Measurements from ENCODE around the gene PAGR1. TPM values are rescaled to one million over a fixed set of nuclear protein-coding genes. Genes with fewer than 3 reads are reported as not detected.

Gene PAGR1
- total and polyA plus RNA-seq, 2 of the 13 experiments (the other 11 are each of a cell fraction or from before 2014, with no cell fraction given), result 9.8 to 66.4 TPM

GRCh38 chr16:29807426-29808218 lies 8.3 kb upstream of the PAGR1 start (continued):
- no peak for TF ChIP-seq ZEB1 (IDR thresholded peaks at IDR 0.05; ENCODE audit: insufficient replicate concordance, low read depth)
- no peak for TF ChIP-seq KIAA2018 (CRISPR knock-in tag; IDR thresholded peaks at IDR 0.05; ENCODE audit: borderline replicate concordance)
- TF ChIP-seq ZFP62 (CRISPR knock-in tag; IDR thresholded peaks at IDR 0.05), result no peak
- TF ChIP-seq PRDM4 (CRISPR knock-in tag; IDR thresholded peaks at IDR 0.05; ENCODE audit: borderline replicate concordance), result peak; percentile 18; the same call in 1 of the 2 replicates
- TF ChIP-seq, protein P1, sequence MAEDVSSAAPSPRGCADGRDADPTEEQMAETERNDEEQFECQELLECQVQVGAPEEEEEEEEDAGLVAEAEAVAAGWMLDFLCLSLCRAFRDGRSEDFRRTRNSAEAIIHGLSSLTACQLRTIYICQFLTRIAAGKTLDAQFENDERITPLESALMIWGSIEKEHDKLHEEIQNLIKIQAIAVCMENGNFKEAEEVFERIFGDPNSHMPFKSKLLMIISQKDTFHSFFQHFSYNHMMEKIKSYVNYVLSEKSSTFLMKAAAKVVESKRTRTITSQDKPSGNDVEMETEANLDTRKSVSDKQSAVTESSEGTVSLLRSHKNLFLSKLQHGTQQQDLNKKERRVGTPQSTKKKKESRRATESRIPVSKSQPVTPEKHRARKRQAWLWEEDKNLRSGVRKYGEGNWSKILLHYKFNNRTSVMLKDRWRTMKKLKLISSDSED (CRISPR knock-in tag; IDR thresholded peaks at IDR 0.05), result peak; percentile 96
- peak; percentile 62; the same call in 1 of the 2 replicates for TF ChIP-seq POLR2G (IDR thresholded peaks at IDR 0.05; ENCODE audit: low read depth, low read length)
- peak; percentile 86 for TF ChIP-seq DR1 (CRISPR knock-in tag; IDR thresholded peaks at IDR 0.05)
- TF ChIP-seq CERS6 (CRISPR knock-in tag; IDR thresholded peaks at IDR 0.05), result peak; percentile 98
- 0 out of 2 replicates have a peak, but pooled peaks have one; percentile 61 for TF ChIP-seq GPN1 (CRISPR knock-in tag; IDR thresholded peaks at IDR 0.05; ENCODE audit: borderline replicate concordance)
- TF ChIP-seq, protein P2, sequence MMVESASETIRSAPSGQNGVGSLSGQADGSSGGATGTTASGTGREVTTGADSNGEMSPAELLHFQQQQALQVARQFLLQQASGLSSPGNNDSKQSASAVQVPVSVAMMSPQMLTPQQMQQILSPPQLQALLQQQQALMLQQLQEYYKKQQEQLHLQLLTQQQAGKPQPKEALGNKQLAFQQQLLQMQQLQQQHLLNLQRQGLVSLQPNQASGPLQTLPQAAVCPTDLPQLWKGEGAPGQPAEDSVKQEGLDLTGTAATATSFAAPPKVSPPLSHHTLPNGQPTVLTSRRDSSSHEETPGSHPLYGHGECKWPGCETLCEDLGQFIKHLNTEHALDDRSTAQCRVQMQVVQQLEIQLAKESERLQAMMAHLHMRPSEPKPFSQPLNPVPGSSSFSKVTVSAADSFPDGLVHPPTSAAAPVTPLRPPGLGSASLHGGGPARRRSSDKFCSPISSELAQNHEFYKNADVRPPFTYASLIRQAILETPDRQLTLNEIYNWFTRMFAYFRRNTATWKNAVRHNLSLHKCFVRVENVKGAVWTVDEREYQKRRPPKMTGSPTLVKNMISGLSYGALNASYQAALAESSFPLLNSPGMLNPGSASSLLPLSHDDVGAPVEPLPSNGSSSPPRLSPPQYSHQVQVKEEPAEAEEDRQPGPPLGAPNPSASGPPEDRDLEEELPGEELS (CRISPR knock-in tag; IDR thresholded peaks at IDR 0.05), result peak; percentile 72
- no peak for TF ChIP-seq GABPA (IDR thresholded peaks at IDR 0.05; ENCODE audit: low read depth, low read length)
- peak; percentile 65; the same call in 1 of the 2 replicates for TF ChIP-seq GABPA (CRISPR knock-in tag; IDR thresholded peaks at IDR 0.05; ENCODE audit: low read depth)

Measured in HepG2 (cell line).